Activated CD4-positive, alpha-beta T cell treated with anti-CD3 and anti-CD28 coated beads for 36 hours (primary cell): ENCODE results near the gene HOXA6. TPM values are rescaled to one million over a fixed set of nuclear protein-coding genes. Genes with fewer than 3 reads are reported as not detected.

ENCODE experiments used
- ATAC-seq: fragments of 200-7000 bp; cut with Tn5 transposase; one replicate; pipeline ENCODE4 v1.10.0; 2021; ENCODE audit warnings: mild to moderate bottlenecking, moderate library complexity
- CTCF ChIA-PET: fragments of 350-600 bp; sonication (Branson Sonifier 250); formaldehyde crosslinking; loops from one replicate; lab custom pipeline; 2021; ENCODE audit warnings: antibody characterized with exemption; lab: Charles Lee
- POLR2A ChIA-PET: fragments of 350-600 bp; sonication (Branson Sonifier 250); formaldehyde crosslinking; loops from one replicate; lab custom pipeline; 2021; ENCODE audit warnings: antibody characterized with exemption, inconsistent platforms; lab: Charles Lee
- DNase-seq: peaks from one replicate; pipeline ENCODE4 v3.0.0-alpha.2; 2020
- H3K27ac Mint-ChIP-seq: one replicate; pipeline ENCODE4 v1.8.0; 2021; ENCODE audit warnings: mixed read lengths
- H3K27me3 Mint-ChIP-seq: one replicate; pipeline ENCODE4 v1.8.0; 2021; ENCODE audit warnings: mixed read lengths
- H3K36me3 Mint-ChIP-seq: one replicate; pipeline ENCODE4 v1.8.0; 2021; ENCODE audit warnings: low read depth, mixed read lengths
- H3K4me1 Mint-ChIP-seq: one replicate; pipeline ENCODE4 v1.8.0; 2021; ENCODE audit warnings: mixed read lengths
- H3K4me3 Mint-ChIP-seq: one replicate; pipeline ENCODE4 v1.8.0; 2021; ENCODE audit warnings: mild to moderate bottlenecking, moderate library complexity, mixed read lengths
- H3K9me3 Mint-ChIP-seq: one replicate; pipeline ENCODE4 v1.8.0; 2021; ENCODE audit warnings: low read depth, mixed read lengths
- intact Hi-C, 2 experiments: fragments of 100-400 bp; cut with DNase I in 1 of 2; cut with micrococcal nuclease in 1 of 2; formaldehyde crosslinking; loops; one replicate each; pipeline versions ENCODE4 v1.14.2 to v1.15.1; 2022 to 2024; cut with DNase I, micrococcal nuclease
- total RNA-seq, 2 experiments: library from RNA; stranded (reverse); gene quantifications; one replicate each; pipeline ENCODE4 v1.2.3, GENCODE V29; 2021

The HOXA6 gene
- total RNA-seq, 2 experiments from 2014 or later = not detected

DNA sequence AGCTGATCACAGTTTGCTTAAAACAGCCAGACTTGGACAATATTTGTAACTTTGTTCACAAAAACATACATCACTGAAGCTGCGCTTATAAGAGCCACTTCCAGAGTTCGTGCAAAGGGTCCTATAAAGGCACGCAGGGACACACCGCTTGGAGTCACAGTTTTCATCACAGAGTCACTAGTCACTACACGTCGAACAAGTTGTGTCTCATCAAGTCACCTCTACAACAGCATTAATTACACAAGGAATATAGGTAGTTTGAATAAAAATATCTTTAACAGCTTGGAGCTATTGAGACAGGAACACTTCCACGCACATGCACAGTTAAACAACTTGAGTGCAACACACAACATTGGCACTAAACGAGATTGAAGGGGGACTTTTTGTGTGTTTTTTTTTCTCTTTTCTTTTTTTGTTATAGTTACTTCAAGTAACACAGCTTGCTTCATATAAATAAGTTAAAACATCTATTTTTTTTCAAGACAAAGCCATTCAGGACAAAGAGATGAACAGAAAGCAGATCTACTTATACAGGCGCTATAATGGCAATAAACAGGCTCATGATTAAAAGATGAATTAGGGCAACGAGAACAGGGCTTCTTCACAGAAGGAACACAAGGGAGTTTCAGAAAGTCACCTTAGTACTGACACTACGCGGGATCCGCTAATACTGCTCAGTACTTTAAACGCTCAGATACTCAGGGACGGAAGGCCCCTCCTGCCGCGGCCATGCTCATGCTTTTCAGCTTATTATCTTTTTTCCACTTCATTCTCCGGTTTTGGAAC lies 6.2 kb downstream of the HOXA6 start:
- no peaks in the 10 kb centered on the region for H3K9me3 Mint-ChIP-seq
- H3K36me3 Mint-ChIP-seq = no peaks in the 10 kb centered on the region
- CTCF ChIA-PET = interaction anchor here (0.6 to 1.2 kb wide), 5 partner anchors 10 to 767 kb away, joined by 3 to 5 read pairs (median 3); no protein-coding TSS in a partner anchor
- peaks cover 22% of the 10 kb centered on the region for H3K27me3 Mint-ChIP-seq
- DNase-seq = no peak
- POLR2A ChIA-PET = no interaction called here
- no peak for ATAC-seq
- intact Hi-C loops = no loop called here
- no peaks in the 10 kb centered on the region for H3K4me1 Mint-ChIP-seq
- no peak overlapping the region for H3K27ac Mint-ChIP-seq
- no peak overlapping the region for H3K4me3 Mint-ChIP-seq

DNA sequence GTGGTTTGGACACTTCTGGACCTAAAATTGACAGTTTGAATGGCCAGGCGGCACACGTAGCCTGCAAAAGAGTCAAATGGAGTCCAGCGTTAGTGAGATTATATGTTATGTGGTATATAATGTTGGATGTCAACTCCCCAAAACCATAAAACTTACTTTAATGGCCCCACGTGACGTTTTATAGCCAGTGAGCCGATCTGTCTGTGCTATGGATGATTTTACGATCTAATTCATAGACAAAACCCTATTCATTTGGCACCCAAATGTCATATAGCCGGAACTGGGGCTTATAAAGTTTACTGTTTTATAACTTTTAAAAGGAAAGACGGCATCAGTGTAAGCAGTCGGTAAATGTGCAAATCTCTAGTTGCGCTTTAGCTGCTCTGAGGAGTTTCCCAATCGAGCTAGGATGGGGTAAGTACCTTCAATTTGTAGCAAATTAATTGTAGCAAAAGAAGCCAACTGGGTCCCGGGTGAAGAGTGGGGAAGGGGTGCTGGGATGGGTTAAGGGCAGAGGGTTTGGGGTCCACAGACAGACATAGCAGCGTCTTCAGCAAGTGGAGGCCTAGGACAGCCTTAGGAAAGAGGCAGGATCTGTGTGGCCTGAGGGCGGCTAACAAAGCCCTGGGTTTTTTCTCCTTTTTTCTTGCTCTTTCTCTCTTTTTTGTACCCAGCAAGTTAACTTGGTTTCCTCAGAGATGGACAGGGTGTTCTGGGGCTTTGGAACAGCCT lies 7.3 kb downstream of the HOXA6 start:
- ChIA-PET POLR2A (no interaction called here), CTCF (interaction anchor here (0.6 to 1.2 kb wide), 3 partner anchors 9 to 39 kb away, joined by 4 to 5 read pairs (median 5); no protein-coding TSS in a partner anchor)
- no peaks in the 10 kb centered on the region for H3K36me3 Mint-ChIP-seq
- peaks cover 4% of the 10 kb centered on the region for H3K4me1 Mint-ChIP-seq
- ATAC-seq (no peak), DNase-seq (no peak)
- peaks cover 26% of the 10 kb centered on the region for H3K27me3 Mint-ChIP-seq
- intact Hi-C loops = no loop called here
- H3K4me3 Mint-ChIP-seq = no peak overlapping the region
- H3K27ac Mint-ChIP-seq = no peak overlapping the region
- no peaks in the 10 kb centered on the region for H3K9me3 Mint-ChIP-seq

DNA sequence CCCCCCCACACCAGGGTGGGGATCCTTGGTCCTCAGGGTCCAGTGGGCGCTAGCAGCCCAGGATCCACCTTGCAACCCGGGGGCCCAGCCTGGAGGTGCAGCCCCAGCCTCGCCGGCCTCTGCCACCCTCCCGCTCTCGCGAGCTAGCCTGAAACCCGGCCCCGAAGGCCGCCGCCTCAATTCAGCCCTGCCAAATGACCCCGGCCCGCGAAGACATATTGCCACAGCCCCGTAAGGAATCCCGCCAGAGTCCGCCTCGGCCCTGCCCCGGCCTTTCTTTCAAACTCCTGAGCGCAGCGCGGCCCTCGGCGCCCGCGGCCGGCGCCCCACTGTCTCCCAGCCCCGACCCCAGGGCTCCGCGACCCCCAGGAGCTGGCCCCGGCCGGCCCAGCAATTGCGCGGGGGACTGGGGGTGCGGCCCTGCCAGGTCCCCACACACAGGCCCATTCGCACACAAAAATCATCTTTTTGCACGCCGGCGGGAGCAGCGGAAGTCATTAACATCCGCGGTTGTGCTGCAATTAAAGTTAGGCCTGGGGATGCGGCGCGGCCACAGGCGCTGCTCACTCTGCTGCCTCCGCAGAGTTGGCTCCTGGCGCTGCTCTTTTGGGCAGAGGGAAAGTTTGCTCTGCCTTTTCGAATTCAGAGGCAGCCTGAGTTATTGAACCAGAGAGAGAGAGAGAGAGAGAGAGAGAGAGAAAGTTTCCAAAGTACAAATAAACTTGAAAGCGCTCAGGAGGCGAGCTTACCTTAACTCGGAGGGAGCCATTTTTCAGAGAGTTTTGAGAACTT lies 8.0 kb downstream of the HOXA6 start:
- H3K4me1 Mint-ChIP-seq = peaks cover 11% of the 10 kb centered on the region
- H3K27ac Mint-ChIP-seq = no peak overlapping the region
- H3K36me3 Mint-ChIP-seq = no peaks in the 10 kb centered on the region
- no peak overlapping the region for H3K4me3 Mint-ChIP-seq
- ATAC-seq (no peak), DNase-seq (no peak)
- peaks cover 27% of the 10 kb centered on the region for H3K27me3 Mint-ChIP-seq
- ChIA-PET CTCF (interaction anchor here (0.6 kb wide), 1 partner anchor 10 kb away, joined by 4 read pairs; no protein-coding TSS in a partner anchor), POLR2A (no interaction called here)
- no peaks in the 10 kb centered on the region for H3K9me3 Mint-ChIP-seq
- intact Hi-C loops = no loop called here

DNA sequence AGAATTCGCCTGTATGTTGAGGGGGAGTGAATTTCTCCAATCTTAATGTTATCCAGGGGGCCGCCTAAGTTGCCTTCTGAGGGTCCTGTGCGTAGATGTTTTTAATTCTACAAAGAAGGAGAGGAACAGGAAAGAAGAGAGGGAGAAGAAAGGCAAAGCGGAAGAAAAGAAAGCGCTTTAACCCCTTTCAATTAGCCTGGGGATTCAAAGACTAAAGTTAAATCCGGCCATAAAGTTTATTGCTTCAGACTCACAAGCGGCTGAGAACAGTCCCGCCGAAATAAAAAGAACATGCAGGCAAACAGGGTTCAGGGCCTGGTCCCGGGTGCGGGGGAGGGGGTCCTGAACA lies 8.6 kb downstream of the HOXA6 start:
- no peaks in the 10 kb centered on the region for H3K36me3 Mint-ChIP-seq
- POLR2A ChIA-PET = no interaction called here
- H3K27me3 Mint-ChIP-seq = peaks cover 32% of the 10 kb centered on the region
- H3K9me3 Mint-ChIP-seq = no peaks in the 10 kb centered on the region
- intact Hi-C loops = no loop called here
- no peak overlapping the region for H3K27ac Mint-ChIP-seq
- CTCF ChIA-PET = no interaction called here
- no peak for ATAC-seq
- DNase-seq = no peak
- H3K4me3 Mint-ChIP-seq = no peak overlapping the region
- peaks cover 16% of the 10 kb centered on the region for H3K4me1 Mint-ChIP-seq

DNA sequence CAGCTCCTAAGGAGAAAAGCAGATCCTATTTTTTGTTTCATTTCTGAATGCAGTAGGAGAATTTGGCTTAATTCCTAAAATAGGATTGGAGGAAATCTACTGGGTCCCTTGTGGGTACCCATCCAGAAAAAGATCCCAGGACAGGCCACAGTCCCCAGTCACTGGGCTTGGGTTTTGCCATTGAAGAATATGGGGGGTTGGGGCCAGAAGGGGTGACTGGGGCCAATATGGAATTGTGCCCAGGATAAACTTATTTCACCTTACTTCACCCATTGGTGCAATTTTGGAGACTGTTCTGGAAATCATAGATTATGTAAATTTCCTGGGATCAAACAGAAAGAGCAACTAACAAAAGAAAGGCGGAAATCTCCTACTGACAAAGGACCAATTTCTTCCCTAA lies 9.1 kb downstream of the HOXA6 start:
- POLR2A ChIA-PET = no interaction called here
- CTCF ChIA-PET = no interaction called here

DNA sequence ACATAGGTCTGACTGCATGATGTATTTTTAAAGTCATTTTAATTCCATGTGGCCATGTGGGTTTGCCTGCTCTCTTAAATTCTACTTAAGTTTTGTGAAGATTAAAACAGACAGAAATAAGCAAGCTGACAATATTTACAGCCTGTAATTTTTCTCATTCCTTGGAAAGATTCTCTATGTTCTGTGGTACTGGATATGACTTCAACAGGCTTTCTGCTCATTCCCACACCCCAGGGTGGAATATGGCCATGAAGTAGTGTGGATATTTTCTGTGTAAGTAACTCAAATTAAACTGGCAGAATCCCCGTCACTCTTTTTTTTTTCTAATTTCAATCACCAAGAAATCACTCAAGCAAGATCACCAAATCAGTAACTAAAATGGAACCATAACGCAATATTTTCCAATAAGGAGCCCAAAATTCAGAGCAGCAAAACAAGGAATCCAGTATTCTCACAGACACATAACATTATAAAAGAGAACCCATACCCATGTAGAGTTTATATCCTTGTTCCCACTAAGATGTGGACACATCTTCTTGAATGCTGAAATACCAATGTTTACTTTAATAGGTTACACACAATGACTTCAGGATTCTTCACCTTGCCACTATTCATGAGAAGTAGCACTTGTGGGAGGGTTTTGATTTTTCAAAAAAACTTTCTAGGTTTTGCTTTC lies 9.8 kb downstream of the HOXA6 start:
- ChIA-PET CTCF (no interaction called here), POLR2A (no interaction called here)
- no peak overlapping the region for H3K27ac Mint-ChIP-seq
- H3K27me3 Mint-ChIP-seq = peaks cover 36% of the 10 kb centered on the region
- no peak overlapping the region for H3K4me3 Mint-ChIP-seq
- intact Hi-C loops = no loop called here
- H3K36me3 Mint-ChIP-seq = no peaks in the 10 kb centered on the region
- ATAC-seq (no peak), DNase-seq (no peak)
- peaks cover 19% of the 10 kb centered on the region for H3K4me1 Mint-ChIP-seq
- no peaks in the 10 kb centered on the region for H3K9me3 Mint-ChIP-seq

More for the DNA sequence above, 9.1 kb downstream of the HOXA6 start:
- Mint-ChIP-seq H3K4me3 (no peak overlapping the region), H3K27ac (no peak overlapping the region), H3K27me3 (peaks cover 36% of the 10 kb centered on the region), H3K4me1 (peaks cover 19% of the 10 kb centered on the region), H3K9me3 (no peaks in the 10 kb centered on the region), H3K36me3 (no peaks in the 10 kb centered on the region)
- DNase-seq (no peak), ATAC-seq (no peak)
- intact Hi-C loops = no loop called here

DNA sequence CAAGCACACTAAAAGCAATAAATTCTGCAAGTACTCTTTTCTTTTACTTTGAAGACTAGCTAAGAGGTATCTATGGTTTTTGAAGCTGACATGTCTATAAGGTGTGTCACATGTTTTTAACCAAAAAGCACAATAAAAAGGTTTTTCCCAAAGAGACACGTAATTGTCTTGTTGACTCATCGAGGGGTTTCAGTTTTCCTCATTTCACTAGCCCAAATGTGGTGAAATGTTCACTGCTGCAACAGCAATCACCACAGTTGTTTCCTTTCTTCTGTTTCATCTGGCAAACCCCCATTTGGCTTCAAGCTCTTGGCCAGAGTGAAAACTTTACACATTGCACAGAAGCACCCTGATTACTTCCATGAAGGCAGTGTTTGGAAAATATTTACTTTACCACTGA lies 13.2 kb downstream of the HOXA6 start:
- ChIA-PET CTCF (interaction anchor here (0.8 to 1.2 kb wide), 2 partner anchors 24 to 33 kb away, joined by 3 read pairs; no protein-coding TSS in a partner anchor), POLR2A (no interaction called here)
- Mint-ChIP-seq H3K27me3 (peaks cover 32% of the 10 kb centered on the region), H3K4me1 (peaks cover 19% of the 10 kb centered on the region), H3K9me3 (no peaks in the 10 kb centered on the region), H3K4me3 (no peak overlapping the region), H3K27ac (peak overlapping the region; percentile 49), H3K36me3 (no peaks in the 10 kb centered on the region)
- intact Hi-C loops = loop anchor here (1.0 to 5.0 kb wide), 4 partner anchors 16 to 269 kb away; partner anchors contain the start of gene HOXA1 (in 1 of the 2)
- DNase-seq (peak; percentile 39), ATAC-seq (peak; percentile 78)

DNA sequence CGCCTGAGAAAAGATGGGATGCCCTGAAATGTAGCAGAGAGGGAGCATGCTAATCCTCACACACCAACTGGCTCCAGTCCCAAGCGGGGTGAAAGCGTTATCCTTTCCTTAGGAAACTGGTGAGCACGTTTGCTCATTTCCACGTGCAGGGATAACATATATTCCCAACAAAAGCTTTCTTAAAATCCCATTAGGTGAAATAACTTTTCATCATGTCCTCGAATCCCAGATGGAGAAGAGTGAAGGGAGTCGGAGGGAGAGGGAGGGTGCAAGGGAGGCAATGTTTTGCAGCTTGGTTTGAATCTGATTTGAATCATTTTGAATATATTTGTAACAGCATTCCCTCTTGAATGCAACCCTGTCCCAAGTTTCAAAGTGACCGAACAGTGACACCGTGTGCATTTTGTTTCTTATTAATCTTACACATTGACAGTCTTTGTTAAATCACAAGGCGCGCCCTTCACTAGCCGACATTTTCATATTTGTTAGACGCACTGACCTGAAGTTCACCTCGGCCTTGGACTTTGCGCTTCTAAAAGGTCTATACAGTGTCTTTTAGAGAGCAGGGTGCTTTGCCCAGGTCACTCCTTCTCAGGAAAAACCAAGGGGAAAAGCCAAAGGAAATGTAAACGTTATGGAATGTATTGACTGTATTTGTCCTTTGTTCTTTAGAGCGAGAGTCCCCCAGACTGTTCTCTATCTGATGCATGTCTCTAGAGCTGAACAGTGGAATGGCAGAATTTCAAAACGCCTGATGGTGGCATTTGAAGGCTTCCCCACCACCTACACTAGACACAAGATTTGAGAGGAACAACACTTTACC lies 14.0 kb downstream of the HOXA6 start:
- CTCF ChIA-PET = interaction anchor here (0.6 to 0.8 kb wide), 2 partner anchors 32 to 55 kb away, joined by 3 read pairs; no protein-coding TSS in a partner anchor
- Mint-ChIP-seq H3K9me3 (no peaks in the 10 kb centered on the region), H3K4me3 (no peak overlapping the region), H3K4me1 (peaks cover 19% of the 10 kb centered on the region), H3K36me3 (no peaks in the 10 kb centered on the region), H3K27ac (no peak overlapping the region), H3K27me3 (peaks cover 36% of the 10 kb centered on the region)
- intact Hi-C loops = loop anchor here (1.0 to 5.0 kb wide), 4 partner anchors 17 to 268 kb away; partner anchors contain the start of gene HOXA1 (in 1 of the 2)
- DNase-seq (no peak), ATAC-seq (no peak)
- POLR2A ChIA-PET = no interaction called here

DNA sequence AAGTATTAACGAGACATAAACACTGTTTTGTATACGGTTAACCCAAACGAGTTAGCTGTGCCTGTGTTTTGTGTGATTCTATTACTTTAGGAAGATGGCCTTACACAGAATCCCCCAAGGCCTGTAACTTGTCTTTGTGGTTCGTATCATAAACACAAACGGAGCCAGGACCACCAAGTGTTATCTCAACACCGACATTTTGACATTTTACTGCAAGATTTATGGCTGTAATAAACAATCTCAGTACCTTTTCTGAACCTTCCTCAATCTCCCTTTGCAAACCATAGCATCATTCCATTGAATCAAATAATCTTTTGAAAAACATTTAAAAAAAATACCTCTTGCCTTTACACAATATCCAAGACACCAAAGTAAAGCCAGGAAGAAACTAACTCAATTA lies 14.6 kb downstream of the HOXA6 start:
- H3K4me1 Mint-ChIP-seq = peaks cover 19% of the 10 kb centered on the region
- intact Hi-C loops = loop anchor here in 1 of 2 experiments (5.0 kb wide), 1 partner anchor 36 kb away; the partner anchor contains the start of gene HOXA1
- peaks cover 38% of the 10 kb centered on the region for H3K27me3 Mint-ChIP-seq
- H3K9me3 Mint-ChIP-seq = no peaks in the 10 kb centered on the region
- ATAC-seq = no peak
- ChIA-PET POLR2A (no interaction called here), CTCF (no interaction called here)
- no peaks in the 10 kb centered on the region for H3K36me3 Mint-ChIP-seq
- no peak overlapping the region for H3K4me3 Mint-ChIP-seq
- H3K27ac Mint-ChIP-seq = no peak overlapping the region
- no peak for DNase-seq

DNA sequence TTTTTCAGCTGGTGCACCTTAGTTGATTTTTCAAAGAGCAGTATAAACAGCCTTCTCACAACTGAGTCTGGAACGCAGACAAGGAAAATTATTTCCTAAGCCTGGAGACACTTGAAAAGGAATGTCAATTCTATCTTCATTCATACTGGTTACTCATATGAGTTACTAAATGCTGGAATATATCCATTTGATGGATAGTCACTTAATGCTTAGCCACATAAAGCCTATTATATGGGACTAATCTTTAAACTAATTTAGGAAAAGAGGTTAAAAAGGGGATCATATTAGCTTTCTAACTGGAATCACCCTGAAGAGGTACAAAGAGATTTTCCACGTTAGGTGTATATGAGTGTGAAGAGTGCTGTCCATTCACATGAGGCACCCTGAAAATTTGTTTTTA lies 15.4 kb downstream of the HOXA6 start:
- POLR2A ChIA-PET = no interaction called here
- H3K4me3 Mint-ChIP-seq = no peak overlapping the region
- intact Hi-C loops = loop anchor here in 1 of 2 experiments (5.0 kb wide), 1 partner anchor 35 kb away; the partner anchor contains the start of gene HOXA1

More for the DNA sequence above, 15.4 kb downstream of the HOXA6 start:
- Mint-ChIP-seq H3K27ac (no peak overlapping the region), H3K4me1 (peaks cover 19% of the 10 kb centered on the region), H3K27me3 (peaks cover 34% of the 10 kb centered on the region), H3K9me3 (no peaks in the 10 kb centered on the region), H3K36me3 (no peaks in the 10 kb centered on the region)
- DNase-seq (no peak), ATAC-seq (no peak)
- CTCF ChIA-PET = interaction anchor here (1.1 kb wide), 2 partner anchors 16 to 18 kb away, joined by 3 read pairs; no protein-coding TSS in a partner anchor
